ENCODE data around the gene TMEM200A. TPM values are rescaled to one million over a fixed set of nuclear protein-coding genes. Genes with fewer than 3 reads are reported as not detected.

TMEM200A gene
- total and polyA plus RNA-seq, 10 of the 15 experiments (the other 5 are each of a cell fraction or from before 2014, with no cell fraction given), result 5.5 to 12.4 (median 9.6) TPM

DNA sequence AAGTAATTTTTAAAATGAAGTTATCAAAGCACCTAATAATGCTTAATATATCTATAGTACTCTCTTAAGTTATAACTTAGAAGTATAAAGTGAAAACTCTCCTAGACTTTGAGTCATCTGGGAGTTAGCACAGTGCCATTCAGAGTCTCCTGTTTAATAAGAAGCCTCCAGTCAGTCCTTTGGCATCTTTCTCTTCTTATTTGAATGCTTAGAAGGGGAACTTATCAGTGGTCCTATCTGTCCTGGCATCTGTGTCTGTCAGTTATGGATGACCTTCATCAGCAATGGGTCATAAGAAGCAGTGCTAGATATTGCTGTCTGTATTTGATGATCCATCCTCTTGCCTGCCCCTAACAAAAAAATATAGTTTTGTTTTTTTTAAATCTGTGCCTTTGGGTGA lies 15.2 kb downstream of the TMEM200A start (continued):
- TF ChIP-seq, protein P1, sequence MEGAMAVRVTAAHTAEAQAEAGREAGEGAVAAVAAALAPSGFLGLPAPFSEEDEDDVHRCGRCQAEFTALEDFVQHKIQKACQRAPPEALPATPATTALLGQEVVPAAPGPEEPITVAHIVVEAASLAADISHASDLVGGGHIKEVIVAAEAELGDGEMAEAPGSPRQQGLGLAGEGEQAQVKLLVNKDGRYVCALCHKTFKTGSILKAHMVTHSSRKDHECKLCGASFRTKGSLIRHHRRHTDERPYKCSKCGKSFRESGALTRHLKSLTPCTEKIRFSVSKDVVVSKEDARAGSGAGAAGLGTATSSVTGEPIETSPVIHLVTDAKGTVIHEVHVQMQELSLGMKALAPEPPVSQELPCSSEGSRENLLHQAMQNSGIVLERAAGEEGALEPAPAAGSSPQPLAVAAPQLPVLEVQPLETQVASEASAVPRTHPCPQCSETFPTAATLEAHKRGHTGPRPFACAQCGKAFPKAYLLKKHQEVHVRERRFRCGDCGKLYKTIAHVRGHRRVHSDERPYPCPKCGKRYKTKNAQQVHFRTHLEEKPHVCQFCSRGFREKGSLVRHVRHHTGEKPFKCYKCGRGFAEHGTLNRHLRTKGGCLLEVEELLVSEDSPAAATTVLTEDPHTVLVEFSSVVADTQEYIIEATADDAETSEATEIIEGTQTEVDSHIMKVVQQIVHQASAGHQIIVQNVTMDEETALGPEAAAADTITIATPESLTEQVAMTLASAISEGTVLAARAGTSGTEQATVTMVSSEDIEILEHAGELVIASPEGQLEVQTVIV (IDR thresholded peaks at IDR 0.05; ENCODE audit: borderline replicate concordance, partially characterized antibody), result no peak
- no peak for TF ChIP-seq ESRRA (IDR thresholded peaks at IDR 0.05; ENCODE audit: low read length)
- no peak for TF ChIP-seq POLR2AphosphoS2 (IDR thresholded peaks at IDR 0.05; ENCODE audit: low read depth, low read length)
- no peak for TF ChIP-seq BCL11A (IDR thresholded peaks at IDR 0.05; ENCODE audit: low read depth, low read length)
- TF ChIP-seq RB1 (IDR thresholded peaks at IDR 0.05; ENCODE audit: borderline replicate concordance), result no peak
- TF ChIP-seq, protein P2, sequence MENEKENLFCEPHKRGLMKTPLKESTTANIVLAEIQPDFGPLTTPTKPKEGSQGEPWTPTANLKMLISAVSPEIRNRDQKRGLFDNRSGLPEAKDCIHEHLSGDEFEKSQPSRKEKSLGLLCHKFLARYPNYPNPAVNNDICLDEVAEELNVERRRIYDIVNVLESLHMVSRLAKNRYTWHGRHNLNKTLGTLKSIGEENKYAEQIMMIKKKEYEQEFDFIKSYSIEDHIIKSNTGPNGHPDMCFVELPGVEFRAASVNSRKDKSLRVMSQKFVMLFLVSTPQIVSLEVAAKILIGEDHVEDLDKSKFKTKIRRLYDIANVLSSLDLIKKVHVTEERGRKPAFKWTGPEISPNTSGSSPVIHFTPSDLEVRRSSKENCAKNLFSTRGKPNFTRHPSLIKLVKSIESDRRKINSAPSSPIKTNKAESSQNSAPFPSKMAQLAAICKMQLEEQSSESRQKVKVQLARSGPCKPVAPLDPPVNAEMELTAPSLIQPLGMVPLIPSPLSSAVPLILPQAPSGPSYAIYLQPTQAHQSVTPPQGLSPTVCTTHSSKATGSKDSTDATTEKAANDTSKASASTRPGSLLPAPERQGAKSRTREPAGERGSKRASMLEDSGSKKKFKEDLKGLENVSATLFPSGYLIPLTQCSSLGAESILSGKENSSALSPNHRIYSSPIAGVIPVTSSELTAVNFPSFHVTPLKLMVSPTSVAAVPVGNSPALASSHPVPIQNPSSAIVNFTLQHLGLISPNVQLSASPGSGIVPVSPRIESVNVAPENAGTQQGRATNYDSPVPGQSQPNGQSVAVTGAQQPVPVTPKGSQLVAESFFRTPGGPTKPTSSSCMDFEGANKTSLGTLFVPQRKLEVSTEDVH (IDR thresholded peaks at IDR 0.05; ENCODE audit: low read depth, partially characterized antibody), result no peak
- TF ChIP-seq DPF2 (IDR thresholded peaks at IDR 0.05), result no peak
- no peak for TF ChIP-seq TBL1XR1 (IDR thresholded peaks at IDR 0.05; ENCODE audit: low read depth, low read length)
- no peak for TF ChIP-seq SUZ12 (IDR thresholded peaks at IDR 0.05; ENCODE audit: unreplicated experiment)
